Vagina (tissue), 2 donors: Measurements from ENCODE around the gene HIPK2. TPM values are rescaled to one million over a fixed set of nuclear protein-coding genes. Genes with fewer than 3 reads are reported as not detected.

ENCODE experiments used
- DNase-seq, 2 donors: peaks; one replicate each; pipeline ENCODE4 v3.0.0-alpha.2; 2017; ENCODE audit errors: extremely low spot score in 2 of 2
- H3K27ac ChIP-seq: fragments of 200-600 bp; sonication (generic); one replicate; pipeline ENCODE4 v1.5.1; 2019
- H3K27me3 ChIP-seq: fragments of 200-600 bp; sonication (generic); one replicate; pipeline ENCODE4 v1.5.1; 2019
- H3K36me3 ChIP-seq, 2 donors: fragments of 200-600 bp; sonication (generic); one replicate each; pipeline ENCODE4 v1.5.1; 2017 to 2019
- H3K4me1 ChIP-seq: fragments of 200-600 bp; sonication (generic); one replicate; pipeline ENCODE4 v1.5.1; 2019
- H3K4me3 ChIP-seq, 2 donors: fragments of 200-600 bp; sonication (generic); 1 replicate in 1 of 2; 2 replicates in 1 of 2; pipeline ENCODE4 v1.5.1; 2016 to 2019
- H3K9me3 ChIP-seq: fragments of 200-600 bp; sonication (generic); one replicate; pipeline ENCODE4 v1.5.1; 2019
- POLR2A ChIP-seq, 2 donors: fragments of 450-650 bp; IDR thresholded peaks; one replicate each; pipeline ENCODE4 v1.6.1; 2017; ENCODE audit warnings: antibody characterized with exemption in 2 of 2, mild to moderate bottlenecking in 2 of 2, moderate library complexity in 2 of 2
- POLR2AphosphoS5 ChIP-seq, 2 donors: sonication (generic); formaldehyde crosslinking; IDR thresholded peaks; one replicate each; pipeline ENCODE4 v1.9.0; 2017; ENCODE audit warnings: antibody characterized with exemption in 2 of 2, mild to moderate bottlenecking in 2 of 2, low read depth in 1 of 2; ENCODE audit not compliant: insufficient read depth in 1 of 2
- intact Hi-C: fragments of 100-400 bp; cut with DNase I; formaldehyde crosslinking; loops from one replicate; pipeline ENCODE4 v1.15.1; 2023
- total RNA-seq: library from RNA; depleted of rRNA; stranded (reverse); fragments of >200 nt; gene quantifications from one replicate; pipeline ENCODE4 v1.2.3, GENCODE V29; 2016
- TF ChIP-seq, protein P1 (sequence below), 3 experiments: fragments of 450-650 bp in 2 of 3; fragments of 200-600 bp in 1 of 3; sonication (generic) in 1 of 3; IDR thresholded peaks; one replicate each; pipeline ENCODE4 v1.5.1; 2017 to 2019; ENCODE audit warnings: antibody characterized with exemption in 3 of 3, mild to moderate bottlenecking in 2 of 3, moderate library complexity in 2 of 3

HIPK2 gene
- total RNA-seq, 1 donor from 2014 or later, result 21.9 TPM

DNA sequence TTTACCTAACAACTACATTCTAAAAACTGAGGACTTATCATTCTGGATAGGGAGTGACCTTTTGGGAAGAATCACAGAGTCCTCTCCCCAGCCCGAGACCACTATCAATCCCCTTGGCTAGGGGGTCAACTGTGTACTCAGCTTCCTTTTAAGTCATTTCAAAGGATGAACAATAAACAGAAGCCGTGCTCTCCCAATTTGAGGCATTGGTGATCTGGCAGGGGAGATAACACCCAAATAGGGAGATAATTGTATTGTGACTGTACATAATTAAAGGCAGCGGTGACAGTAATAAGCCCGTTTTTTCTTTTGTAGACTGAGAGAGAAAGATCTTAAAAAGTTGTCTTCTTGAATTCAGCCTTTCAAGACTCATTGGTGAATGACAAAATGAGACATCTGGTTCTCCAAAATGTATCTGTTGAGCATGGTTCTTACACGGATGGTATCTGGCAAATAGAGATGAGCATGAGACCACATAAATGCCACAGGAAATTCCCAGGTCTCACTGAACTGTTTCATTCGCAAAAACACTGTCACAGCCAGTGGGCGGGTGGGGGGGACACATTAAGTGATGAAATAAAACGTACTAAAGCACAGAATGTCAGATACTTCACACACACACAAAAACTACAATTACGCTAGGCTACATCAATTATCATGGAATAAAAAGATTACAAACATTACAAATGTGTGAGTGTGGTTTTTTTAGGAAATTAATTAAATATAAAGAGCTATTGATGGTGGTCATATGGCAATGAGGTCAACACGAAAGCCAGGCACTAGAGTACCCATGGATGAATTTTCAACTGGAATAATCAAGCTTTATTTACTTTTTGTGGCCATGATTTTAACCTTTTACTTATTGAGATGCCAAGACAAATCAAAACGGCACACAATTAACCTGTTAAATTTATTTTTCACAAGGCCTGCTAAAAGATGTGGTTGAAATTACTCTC, 108.4 kb downstream of the HIPK2 start:
- TF ChIP-seq, protein P1, sequence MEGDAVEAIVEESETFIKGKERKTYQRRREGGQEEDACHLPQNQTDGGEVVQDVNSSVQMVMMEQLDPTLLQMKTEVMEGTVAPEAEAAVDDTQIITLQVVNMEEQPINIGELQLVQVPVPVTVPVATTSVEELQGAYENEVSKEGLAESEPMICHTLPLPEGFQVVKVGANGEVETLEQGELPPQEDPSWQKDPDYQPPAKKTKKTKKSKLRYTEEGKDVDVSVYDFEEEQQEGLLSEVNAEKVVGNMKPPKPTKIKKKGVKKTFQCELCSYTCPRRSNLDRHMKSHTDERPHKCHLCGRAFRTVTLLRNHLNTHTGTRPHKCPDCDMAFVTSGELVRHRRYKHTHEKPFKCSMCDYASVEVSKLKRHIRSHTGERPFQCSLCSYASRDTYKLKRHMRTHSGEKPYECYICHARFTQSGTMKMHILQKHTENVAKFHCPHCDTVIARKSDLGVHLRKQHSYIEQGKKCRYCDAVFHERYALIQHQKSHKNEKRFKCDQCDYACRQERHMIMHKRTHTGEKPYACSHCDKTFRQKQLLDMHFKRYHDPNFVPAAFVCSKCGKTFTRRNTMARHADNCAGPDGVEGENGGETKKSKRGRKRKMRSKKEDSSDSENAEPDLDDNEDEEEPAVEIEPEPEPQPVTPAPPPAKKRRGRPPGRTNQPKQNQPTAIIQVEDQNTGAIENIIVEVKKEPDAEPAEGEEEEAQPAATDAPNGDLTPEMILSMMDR (IDR thresholded peaks at IDR 0.05), result no peak
- TF ChIP-seq POLR2AphosphoS5 (IDR thresholded peaks at IDR 0.05; ENCODE audit: insufficient read depth in 1 of 2, low read depth in 1 of 2) (no peak), POLR2A (IDR thresholded peaks at IDR 0.05) (no peak)
- no peak for DNase-seq
- H3K9me3 ChIP-seq, result no peaks in the 10 kb centered on the region
- H3K36me3 ChIP-seq, result no peaks in the 10 kb centered on the region
- no peak overlapping the region for H3K27ac ChIP-seq
- H3K4me1 ChIP-seq, result peaks cover 6% of the 10 kb centered on the region
- no peaks in the 10 kb centered on the region for H3K27me3 ChIP-seq
- no peak overlapping the region for H3K4me3 ChIP-seq
- intact Hi-C loops, result no loop called here

DNA sequence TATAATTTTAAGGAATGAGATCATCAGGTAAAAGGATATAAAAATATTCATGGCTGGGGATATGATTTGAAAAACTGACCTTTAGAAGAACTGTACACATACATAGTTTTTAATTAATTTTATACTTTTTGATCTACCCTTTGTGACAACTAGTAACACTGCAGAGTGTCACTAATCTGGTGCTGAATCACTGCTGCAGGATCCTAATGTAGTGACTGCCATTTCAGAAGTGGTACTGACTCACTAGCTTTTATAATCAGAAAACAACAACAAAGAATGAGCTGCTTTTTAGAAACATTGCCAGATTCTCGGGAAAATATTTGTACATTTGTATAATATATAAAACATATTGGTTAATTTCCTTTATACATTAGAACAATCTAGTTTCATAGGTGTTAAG, 110.4 kb downstream of the HIPK2 start:
- H3K4me1 ChIP-seq, result no peaks in the 10 kb centered on the region

DNA sequence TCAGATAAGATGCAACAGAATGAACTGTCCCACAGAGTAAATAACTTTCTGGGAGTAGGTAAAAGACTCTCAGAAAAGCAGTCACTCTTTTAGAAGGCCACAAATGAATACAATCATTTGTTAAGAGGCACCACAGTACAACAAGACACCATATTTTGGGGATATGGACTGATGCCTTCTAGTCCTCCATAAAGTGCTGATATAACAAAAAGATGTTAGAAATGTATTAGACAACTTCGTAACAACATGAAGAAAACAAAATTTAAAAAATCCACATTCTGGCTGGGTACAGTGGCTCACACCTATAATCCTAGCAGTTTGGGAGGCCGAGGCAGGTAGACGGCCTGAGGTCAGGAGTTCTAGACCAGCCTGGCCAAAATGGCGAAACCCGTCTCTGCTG, 111.3 kb downstream of the HIPK2 start:
- H3K9me3 ChIP-seq, result no peaks in the 10 kb centered on the region
- no peak overlapping the region for H3K27ac ChIP-seq
- no peaks in the 10 kb centered on the region for H3K4me1 ChIP-seq
- intact Hi-C loops, result no loop called here
- H3K27me3 ChIP-seq, result no peaks in the 10 kb centered on the region
- no peak for DNase-seq
- H3K4me3 ChIP-seq, result no peak overlapping the region
- TF ChIP-seq, protein P1 (IDR thresholded peaks at IDR 0.05), result no peak
- TF ChIP-seq POLR2AphosphoS5 (IDR thresholded peaks at IDR 0.05; ENCODE audit: insufficient read depth in 1 of 2, low read depth in 1 of 2) (no peak), POLR2A (IDR thresholded peaks at IDR 0.05) (no peak)
- no peaks in the 10 kb centered on the region for H3K36me3 ChIP-seq

More for the DNA sequence above, 110.4 kb downstream of the HIPK2 start:
- Histone ChIP-seq H3K4me3 (no peak overlapping the region), H3K9me3 (no peaks in the 10 kb centered on the region), H3K27ac (no peak overlapping the region), H3K36me3 (no peaks in the 10 kb centered on the region), H3K27me3 (no peaks in the 10 kb centered on the region)
- TF ChIP-seq POLR2A (IDR thresholded peaks at IDR 0.05), result no peak
- TF ChIP-seq POLR2AphosphoS5 (IDR thresholded peaks at IDR 0.05; ENCODE audit: insufficient read depth in 1 of 2, low read depth in 1 of 2), result no peak
- TF ChIP-seq, protein P1 (IDR thresholded peaks at IDR 0.05), result no peak
- intact Hi-C loops, result no loop called here
- DNase-seq, result no peak

DNA sequence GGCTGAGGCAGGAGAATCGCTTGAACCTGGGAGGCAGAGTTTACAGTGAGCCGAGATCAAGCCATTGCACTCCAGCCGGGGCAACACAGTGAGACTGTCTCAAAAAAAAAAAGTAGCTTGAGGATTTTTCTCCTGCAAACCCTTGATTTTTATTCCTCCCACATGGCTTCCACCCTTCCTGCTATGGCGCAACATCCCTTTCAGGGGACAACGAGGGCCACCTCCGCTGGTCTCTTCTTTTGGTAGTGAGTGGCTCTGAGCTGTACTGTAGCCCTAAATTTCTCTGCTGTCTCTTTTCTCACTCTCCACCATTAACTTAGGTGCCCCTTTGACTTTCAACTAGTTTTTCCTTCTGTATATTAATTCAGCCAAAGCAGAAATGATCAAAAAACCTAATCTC, 113.4 kb downstream of the HIPK2 start:
- Histone ChIP-seq H3K27me3 (no peaks in the 10 kb centered on the region), H3K4me1 (peaks cover 16% of the 10 kb centered on the region), H3K4me3 (no peak overlapping the region), H3K27ac (no peak overlapping the region), H3K36me3 (no peaks in the 10 kb centered on the region), H3K9me3 (no peaks in the 10 kb centered on the region)
- DNase-seq, result no peak
- intact Hi-C loops, result no loop called here
- TF ChIP-seq POLR2A (IDR thresholded peaks at IDR 0.05) (no peak), POLR2AphosphoS5 (IDR thresholded peaks at IDR 0.05; ENCODE audit: insufficient read depth in 1 of 2, low read depth in 1 of 2) (no peak)
- TF ChIP-seq, protein P1 (IDR thresholded peaks at IDR 0.05), result no peak

DNA sequence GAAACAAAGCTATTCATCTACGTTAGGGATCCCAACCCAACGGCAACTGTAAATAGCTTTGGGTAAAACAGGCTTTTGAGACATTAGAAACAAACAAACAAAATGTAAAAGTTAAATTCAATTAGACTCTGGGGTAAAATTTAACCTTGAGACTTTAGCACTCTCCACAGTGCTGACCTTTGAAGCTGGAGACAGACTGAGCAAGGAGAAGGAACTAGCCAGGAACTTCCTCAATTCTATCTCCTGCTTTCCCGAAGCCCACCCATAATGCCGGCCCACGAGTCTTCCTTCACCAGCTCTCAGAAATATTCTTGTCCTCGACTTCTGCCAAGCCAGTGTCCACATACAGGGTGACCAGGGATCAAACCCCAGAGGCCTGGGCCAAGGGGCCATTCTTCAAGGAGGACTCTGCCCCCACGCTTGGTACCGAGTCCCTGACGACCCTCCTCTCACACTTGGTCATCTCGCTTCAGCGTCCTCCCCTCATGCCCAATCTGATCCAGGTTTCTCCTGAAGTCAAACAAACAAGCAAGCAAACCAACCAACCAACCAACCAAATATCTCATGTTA, 114.1 kb downstream of the HIPK2 start:
- TF ChIP-seq POLR2AphosphoS5 (IDR thresholded peaks at IDR 0.05; ENCODE audit: insufficient read depth in 1 of 2, low read depth in 1 of 2), result no peak
- TF ChIP-seq POLR2A (IDR thresholded peaks at IDR 0.05), result no peak
- TF ChIP-seq, protein P1 (IDR thresholded peaks at IDR 0.05), result no peak
- H3K27ac ChIP-seq, result no peak overlapping the region
- DNase-seq, result no peak
- no peaks in the 10 kb centered on the region for H3K27me3 ChIP-seq
- H3K4me1 ChIP-seq, result peaks cover 22% of the 10 kb centered on the region
- intact Hi-C loops, result no loop called here
- no peak overlapping the region for H3K4me3 ChIP-seq
- no peaks in the 10 kb centered on the region for H3K9me3 ChIP-seq
- no peaks in the 10 kb centered on the region for H3K36me3 ChIP-seq
